Measurements from ENCODE around the gene CERK. TPM values are rescaled to one million over a fixed set of nuclear protein-coding genes. Genes with fewer than 3 reads are reported as not detected.

CERK gene
- total and polyA plus RNA-seq, 2 of the 13 experiments (the other 11 are each of a cell fraction or from before 2014, with no cell fraction given): 40.3 to 41.9 TPM

DNA sequence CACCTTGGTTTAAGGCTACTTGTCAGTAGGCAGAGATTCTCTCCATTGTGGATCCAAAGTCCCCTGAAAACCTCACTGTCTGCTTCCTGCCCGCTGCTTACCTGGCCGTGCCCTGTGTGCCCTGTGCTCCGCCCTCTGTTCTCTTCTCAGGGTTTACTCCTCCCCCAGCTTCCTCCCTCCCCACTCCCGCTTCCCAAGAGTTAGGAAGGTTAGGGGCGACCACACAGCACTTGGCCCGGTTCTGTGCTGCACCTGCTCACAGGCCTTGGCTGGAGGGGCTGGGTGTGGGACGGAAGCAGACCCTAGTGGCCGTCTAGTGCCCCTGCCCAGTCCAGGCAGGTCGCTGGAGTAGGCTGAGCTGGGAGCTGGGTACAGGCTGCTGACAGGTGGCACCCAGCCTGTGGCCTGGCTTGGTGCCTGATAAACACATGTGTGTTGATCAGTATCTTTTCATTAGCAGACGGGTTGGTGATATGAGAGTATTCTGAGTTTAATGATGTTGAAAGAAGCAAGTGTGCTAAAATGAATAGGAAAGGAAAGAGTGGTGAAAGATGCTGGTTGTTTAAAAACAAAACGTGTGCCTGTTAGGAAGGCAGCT, 77.3 kb downstream of the CERK start (continued):
- TF ChIP-seq TMF1 (CRISPR knock-in tag; IDR thresholded peaks at IDR 0.05; ENCODE audit: low read depth) (no peak), ZNF225 (CRISPR knock-in tag; IDR thresholded peaks at IDR 0.05) (no peak), ZNF572 (CRISPR knock-in tag; IDR thresholded peaks at IDR 0.05) (0 out of 2 replicates have a peak, but pooled peaks have one; percentile 51), FOXM1 (CRISPR knock-in tag; IDR thresholded peaks at IDR 0.05) (no peak), SRSF9 (IDR thresholded peaks at IDR 0.05; ENCODE audit: borderline replicate concordance, insufficient read depth, low read depth, low read length, poor library complexity, severe bottlenecking) (no peak), ZNF841 (CRISPR knock-in tag; IDR thresholded peaks at IDR 0.05; ENCODE audit: borderline replicate concordance) (no peak), ZNF777 (CRISPR knock-in tag; IDR thresholded peaks at IDR 0.05) (no peak), ZNF224 (CRISPR knock-in tag; IDR thresholded peaks at IDR 0.05) (no peak), PCBP1 (IDR thresholded peaks at IDR 0.05; ENCODE audit: borderline replicate concordance, low read depth, low read length) (no peak), ZFP41 (CRISPR knock-in tag; IDR thresholded peaks at IDR 0.05; ENCODE audit: borderline replicate concordance) (no peak), SMAD9 (CRISPR knock-in tag; IDR thresholded peaks at IDR 0.05) (no peak), KAT8 (CRISPR knock-in tag; IDR thresholded peaks at IDR 0.05) (no peak), SALL1 (CRISPR knock-in tag; IDR thresholded peaks at IDR 0.05) (no peak), FOXK1 (CRISPR knock-in tag; IDR thresholded peaks at IDR 0.05; ENCODE audit: borderline replicate concordance, low read depth) (no peak), ZNF614 (CRISPR knock-in tag; IDR thresholded peaks at IDR 0.05; ENCODE audit: borderline replicate concordance) (no peak), NFKB2 (CRISPR knock-in tag; IDR thresholded peaks at IDR 0.05; ENCODE audit: borderline replicate concordance) (no peak), TBP (CRISPR knock-in tag; IDR thresholded peaks at IDR 0.05) (no peak), PHF20 (CRISPR knock-in tag; IDR thresholded peaks at IDR 0.05) (no peak)
- TF ChIP-seq, protein P1, sequence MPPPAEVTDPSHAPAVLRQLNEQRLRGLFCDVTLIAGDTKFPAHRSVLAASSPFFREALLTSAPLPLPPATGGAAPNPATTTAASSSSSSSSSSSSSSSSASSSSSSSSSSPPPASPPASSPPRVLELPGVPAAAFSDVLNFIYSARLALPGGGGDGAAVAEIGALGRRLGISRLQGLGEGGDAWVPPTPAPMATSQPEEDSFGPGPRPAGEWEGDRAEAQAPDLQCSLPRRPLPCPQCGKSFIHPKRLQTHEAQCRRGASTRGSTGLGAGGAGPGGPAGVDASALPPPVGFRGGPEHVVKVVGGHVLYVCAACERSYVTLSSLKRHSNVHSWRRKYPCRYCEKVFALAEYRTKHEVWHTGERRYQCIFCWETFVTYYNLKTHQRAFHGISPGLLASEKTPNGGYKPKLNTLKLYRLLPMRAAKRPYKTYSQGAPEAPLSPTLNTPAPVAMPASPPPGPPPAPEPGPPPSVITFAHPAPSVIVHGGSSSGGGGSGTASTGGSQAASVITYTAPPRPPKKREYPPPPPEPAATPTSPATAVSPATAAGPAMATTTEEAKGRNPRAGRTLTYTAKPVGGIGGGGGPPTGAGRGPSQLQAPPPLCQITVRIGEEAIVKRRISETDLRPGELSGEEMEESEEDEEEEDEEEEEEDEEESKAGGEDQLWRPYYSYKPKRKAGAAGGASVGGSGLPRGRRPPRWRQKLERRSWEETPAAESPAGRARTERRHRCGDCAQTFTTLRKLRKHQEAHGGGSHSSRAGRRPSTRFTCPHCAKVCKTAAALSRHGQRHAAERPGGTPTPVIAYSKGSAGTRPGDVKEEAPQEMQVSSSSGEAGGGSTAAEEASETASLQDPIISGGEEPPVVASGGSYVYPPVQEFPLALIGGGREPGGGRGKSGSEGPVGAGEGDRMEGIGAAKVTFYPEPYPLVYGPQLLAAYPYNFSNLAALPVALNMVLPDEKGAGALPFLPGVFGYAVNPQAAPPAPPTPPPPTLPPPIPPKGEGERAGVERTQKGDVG (CRISPR knock-in tag; IDR thresholded peaks at IDR 0.05; ENCODE audit: borderline replicate concordance): no peak
- TF ChIP-seq, protein P2, sequence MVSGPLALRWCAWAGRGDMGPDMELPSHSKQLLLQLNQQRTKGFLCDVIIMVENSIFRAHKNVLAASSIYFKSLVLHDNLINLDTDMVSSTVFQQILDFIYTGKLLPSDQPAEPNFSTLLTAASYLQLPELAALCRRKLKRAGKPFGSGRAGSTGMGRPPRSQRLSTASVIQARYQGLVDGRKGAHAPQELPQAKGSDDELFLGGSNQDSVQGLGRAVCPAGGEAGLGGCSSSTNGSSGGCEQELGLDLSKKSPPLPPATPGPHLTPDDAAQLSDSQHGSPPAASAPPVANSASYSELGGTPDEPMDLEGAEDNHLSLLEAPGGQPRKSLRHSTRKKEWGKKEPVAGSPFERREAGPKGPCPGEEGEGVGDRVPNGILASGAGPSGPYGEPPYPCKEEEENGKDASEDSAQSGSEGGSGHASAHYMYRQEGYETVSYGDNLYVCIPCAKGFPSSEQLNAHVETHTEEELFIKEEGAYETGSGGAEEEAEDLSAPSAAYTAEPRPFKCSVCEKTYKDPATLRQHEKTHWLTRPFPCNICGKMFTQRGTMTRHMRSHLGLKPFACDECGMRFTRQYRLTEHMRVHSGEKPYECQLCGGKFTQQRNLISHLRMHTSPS (CRISPR knock-in tag; IDR thresholded peaks at IDR 0.05; ENCODE audit: low read depth): peak; percentile 92; the same call in 1 of the 2 replicates
- TF ChIP-seq, protein P3, sequence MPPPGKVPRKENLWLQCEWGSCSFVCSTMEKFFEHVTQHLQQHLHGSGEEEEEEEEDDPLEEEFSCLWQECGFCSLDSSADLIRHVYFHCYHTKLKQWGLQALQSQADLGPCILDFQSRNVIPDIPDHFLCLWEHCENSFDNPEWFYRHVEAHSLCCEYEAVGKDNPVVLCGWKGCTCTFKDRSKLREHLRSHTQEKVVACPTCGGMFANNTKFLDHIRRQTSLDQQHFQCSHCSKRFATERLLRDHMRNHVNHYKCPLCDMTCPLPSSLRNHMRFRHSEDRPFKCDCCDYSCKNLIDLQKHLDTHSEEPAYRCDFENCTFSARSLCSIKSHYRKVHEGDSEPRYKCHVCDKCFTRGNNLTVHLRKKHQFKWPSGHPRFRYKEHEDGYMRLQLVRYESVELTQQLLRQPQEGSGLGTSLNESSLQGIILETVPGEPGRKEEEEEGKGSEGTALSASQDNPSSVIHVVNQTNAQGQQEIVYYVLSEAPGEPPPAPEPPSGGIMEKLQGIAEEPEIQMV (CRISPR knock-in tag; IDR thresholded peaks at IDR 0.05; ENCODE audit: low read depth): no peak
- TF ChIP-seq, protein P4, sequence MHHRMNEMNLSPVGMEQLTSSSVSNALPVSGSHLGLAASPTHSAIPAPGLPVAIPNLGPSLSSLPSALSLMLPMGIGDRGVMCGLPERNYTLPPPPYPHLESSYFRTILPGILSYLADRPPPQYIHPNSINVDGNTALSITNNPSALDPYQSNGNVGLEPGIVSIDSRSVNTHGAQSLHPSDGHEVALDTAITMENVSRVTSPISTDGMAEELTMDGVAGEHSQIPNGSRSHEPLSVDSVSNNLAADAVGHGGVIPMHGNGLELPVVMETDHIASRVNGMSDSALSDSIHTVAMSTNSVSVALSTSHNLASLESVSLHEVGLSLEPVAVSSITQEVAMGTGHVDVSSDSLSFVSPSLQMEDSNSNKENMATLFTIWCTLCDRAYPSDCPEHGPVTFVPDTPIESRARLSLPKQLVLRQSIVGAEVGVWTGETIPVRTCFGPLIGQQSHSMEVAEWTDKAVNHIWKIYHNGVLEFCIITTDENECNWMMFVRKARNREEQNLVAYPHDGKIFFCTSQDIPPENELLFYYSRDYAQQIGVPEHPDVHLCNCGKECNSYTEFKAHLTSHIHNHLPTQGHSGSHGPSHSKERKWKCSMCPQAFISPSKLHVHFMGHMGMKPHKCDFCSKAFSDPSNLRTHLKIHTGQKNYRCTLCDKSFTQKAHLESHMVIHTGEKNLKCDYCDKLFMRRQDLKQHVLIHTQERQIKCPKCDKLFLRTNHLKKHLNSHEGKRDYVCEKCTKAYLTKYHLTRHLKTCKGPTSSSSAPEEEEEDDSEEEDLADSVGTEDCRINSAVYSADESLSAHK (CRISPR knock-in tag; IDR thresholded peaks at IDR 0.05; ENCODE audit: borderline replicate concordance): no peak

Measured in HepG2 (cell line).